Gastrocnemius medialis (tissue), 4 donors: ENCODE results near the gene INPP5A. TPM values are rescaled to one million over a fixed set of nuclear protein-coding genes. Genes with fewer than 3 reads are reported as not detected.
"Not testable (repeated sequence)": the region's sequence is repeated elsewhere in the genome, so short reads cannot be mapped to it uniquely, and the experiment has no call there.

Experiments used
- ATAC-seq, 2 donors: fragments of 150-250 bp; one replicate each; pipeline ENCODE4 v1.9.1; 2016
- DNase-seq, 2 donors: peaks; one replicate each; pipeline ENCODE4 v3.0.0-alpha.2; 2019
- H3K27ac ChIP-seq, 4 donors: fragments of 200-600 bp; sonication (generic); 1 replicate in 1 of 4; 2 replicates in 3 of 4; pipeline ENCODE4 v1.5.1; 2016 to 2018; ENCODE audit warnings: mild to moderate bottlenecking in 2 of 4, moderate library complexity in 1 of 4
- H3K27me3 ChIP-seq, 3 donors: fragments of 200-600 bp; sonication (generic) in 2 of 3; 1 replicate in 1 of 3; 2 replicates in 2 of 3; pipeline versions ENCODE4 v1.5.1 to v1.6.0; 2016 to 2019; ENCODE audit warnings: mild to moderate bottlenecking in 1 of 3, moderate library complexity in 1 of 3
- H3K36me3 ChIP-seq, 2 donors: fragments of 200-600 bp; sonication (generic) in 1 of 2; one replicate each; pipeline ENCODE4 v1.5.1; 2017 to 2018
- H3K4me1 ChIP-seq, 2 donors: fragments of 200-600 bp; sonication (generic) in 1 of 2; one replicate each; pipeline ENCODE4 v1.5.1; 2016 to 2017; ENCODE audit warnings: mild to moderate bottlenecking in 2 of 2
- H3K4me3 ChIP-seq, 4 donors: fragments of 200-600 bp; sonication (generic) in 3 of 4; 1 replicate in 1 of 4; 2 replicates in 3 of 4; pipeline ENCODE4 v1.5.1; 2016 to 2019; ENCODE audit warnings: mild to moderate bottlenecking in 2 of 4
- H3K9me3 ChIP-seq, 3 donors: fragments of 200-600 bp; sonication (generic) in 2 of 3; 1 replicate in 1 of 3; 2 replicates in 2 of 3; pipeline ENCODE4 v1.5.1; 2016 to 2019
- POLR2A ChIP-seq, 2 donors: fragments of 450-650 bp; IDR thresholded peaks; one replicate each; pipeline ENCODE4 v1.6.1; 2017; ENCODE audit warnings: antibody characterized with exemption in 2 of 2, mild to moderate bottlenecking in 2 of 2, moderate library complexity in 2 of 2
- in situ Hi-C, 4 donors: fragments of 200-750 bp; cut with MboI; loops; one replicate each; pipeline versions ENCODE4 v1.15.0 to v1.8.0; 2017; ENCODE audit warnings: low sequenced_read_pairs in 4 of 4
- intact Hi-C: fragments of 100-400 bp; cut with DNase I; formaldehyde crosslinking; loops from one replicate; pipeline ENCODE4 v1.15.1; 2023; ENCODE audit warnings: low total_unique reads
- total RNA-seq, 4 donors: library from RNA; depleted of rRNA; stranded (reverse); fragments of >200 nt; gene quantifications; one replicate each; pipeline versions ENCODE4 v1.1.0 to v1.2.3, GENCODE V29; 2016
- TF ChIP-seq, protein P1 (sequence below), 5 experiments: fragments of 450-650 bp in 3 of 5; fragments of 200-600 bp in 2 of 5; sonication (generic) in 2 of 5; IDR thresholded peaks in 4 of 5; conservative IDR thresholded peaks in 1 of 5; 1 replicate in 4 of 5; 2 replicates in 1 of 5; pipeline ENCODE4 v1.5.1; 2016 to 2019; ENCODE audit warnings: antibody characterized with exemption in 5 of 5, mild to moderate bottlenecking in 3 of 5, moderate library complexity in 3 of 5

Gene INPP5A
- total RNA-seq, 4 donors from 2014 or later, result 74.9 to 107 (median 92.4) TPM

DNA sequence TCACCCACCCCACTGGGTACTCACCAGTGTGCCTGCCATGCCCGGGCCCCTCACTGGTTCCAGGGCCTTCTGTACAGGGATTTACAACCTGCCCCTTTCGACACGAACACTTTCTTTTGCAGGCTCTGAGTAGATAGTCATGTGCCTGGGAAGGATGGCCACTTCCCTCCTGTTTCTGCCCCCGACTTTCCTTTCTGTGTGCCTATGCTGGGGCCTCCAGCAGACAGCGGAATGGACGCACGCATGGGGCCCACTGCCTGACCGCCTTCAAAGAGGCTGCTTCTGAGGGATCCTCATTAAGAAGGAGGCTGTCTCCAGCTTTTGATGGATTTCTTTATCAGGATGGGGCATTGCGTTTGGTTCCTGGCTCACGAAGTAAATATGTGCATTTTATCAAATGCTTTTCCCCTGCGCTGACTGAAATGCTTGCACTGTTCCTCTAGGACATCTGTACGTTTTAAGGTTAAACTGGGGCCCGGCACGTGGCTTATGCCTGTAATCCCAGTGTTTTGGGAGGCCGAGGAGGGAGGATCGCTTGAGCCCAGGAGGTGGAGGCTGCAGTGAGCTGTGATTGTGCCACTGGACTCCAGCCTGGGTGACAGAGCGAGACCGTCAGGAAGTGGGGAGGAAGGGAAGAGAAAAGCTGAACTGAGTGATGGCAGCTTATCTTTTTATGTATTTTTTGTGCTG is 277.7 kb downstream of the INPP5A start:
- DNase-seq, result no peak
- Histone ChIP-seq H3K36me3 (peaks cover 0 to 9% of the 10 kb centered on the region in 2 donors), H3K4me1 (no peaks in the 10 kb centered on the region), H3K27ac (no peak overlapping the region), H3K27me3 (no peaks in the 10 kb centered on the region), H3K9me3 (no peaks in the 10 kb centered on the region), H3K4me3 (no peak overlapping the region)
- in situ Hi-C loops, result no loop called here
- ATAC-seq, result no peak
- intact Hi-C loops, result no loop called here
- no peak for TF ChIP-seq POLR2A (IDR thresholded peaks at IDR 0.05)
- TF ChIP-seq, protein P1, sequence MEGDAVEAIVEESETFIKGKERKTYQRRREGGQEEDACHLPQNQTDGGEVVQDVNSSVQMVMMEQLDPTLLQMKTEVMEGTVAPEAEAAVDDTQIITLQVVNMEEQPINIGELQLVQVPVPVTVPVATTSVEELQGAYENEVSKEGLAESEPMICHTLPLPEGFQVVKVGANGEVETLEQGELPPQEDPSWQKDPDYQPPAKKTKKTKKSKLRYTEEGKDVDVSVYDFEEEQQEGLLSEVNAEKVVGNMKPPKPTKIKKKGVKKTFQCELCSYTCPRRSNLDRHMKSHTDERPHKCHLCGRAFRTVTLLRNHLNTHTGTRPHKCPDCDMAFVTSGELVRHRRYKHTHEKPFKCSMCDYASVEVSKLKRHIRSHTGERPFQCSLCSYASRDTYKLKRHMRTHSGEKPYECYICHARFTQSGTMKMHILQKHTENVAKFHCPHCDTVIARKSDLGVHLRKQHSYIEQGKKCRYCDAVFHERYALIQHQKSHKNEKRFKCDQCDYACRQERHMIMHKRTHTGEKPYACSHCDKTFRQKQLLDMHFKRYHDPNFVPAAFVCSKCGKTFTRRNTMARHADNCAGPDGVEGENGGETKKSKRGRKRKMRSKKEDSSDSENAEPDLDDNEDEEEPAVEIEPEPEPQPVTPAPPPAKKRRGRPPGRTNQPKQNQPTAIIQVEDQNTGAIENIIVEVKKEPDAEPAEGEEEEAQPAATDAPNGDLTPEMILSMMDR (IDR thresholded peaks at IDR 0.05 in 4 of 5, conservative IDR thresholded peaks at IDR 0.05 in 1 of 5), result no peak

DNA sequence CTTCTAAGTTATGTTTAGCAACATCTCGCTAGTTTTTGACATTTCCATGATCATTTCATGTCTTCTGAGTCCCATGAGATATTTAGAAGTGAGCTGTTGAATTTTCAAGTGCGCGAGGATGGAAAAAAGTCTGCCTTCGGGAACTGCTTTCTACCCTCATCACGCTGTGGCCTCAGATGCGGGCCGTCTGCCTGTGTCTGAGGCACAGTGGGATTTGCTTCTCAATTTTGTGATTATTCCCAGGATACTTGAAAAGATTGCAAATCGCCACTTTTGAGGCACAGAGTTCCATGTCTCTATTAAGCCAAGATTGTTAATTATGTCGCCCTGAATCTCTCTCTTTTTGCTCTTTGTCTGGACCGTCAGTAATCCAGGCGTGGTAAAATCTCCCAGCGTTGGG is 279.1 kb downstream of the INPP5A start:
- no peak for ATAC-seq
- TF ChIP-seq, protein P1 (IDR thresholded peaks at IDR 0.05 in 4 of 5, conservative IDR thresholded peaks at IDR 0.05 in 1 of 5), result no peak
- no peak for TF ChIP-seq POLR2A (IDR thresholded peaks at IDR 0.05)
- Histone ChIP-seq H3K9me3 (no peaks in the 10 kb centered on the region), H3K4me1 (no peaks in the 10 kb centered on the region), H3K27ac (no peak overlapping the region), H3K4me3 (no peak overlapping the region), H3K36me3 (peaks cover 0 to 9% of the 10 kb centered on the region in 2 donors), H3K27me3 (no peaks in the 10 kb centered on the region)
- intact Hi-C loops, result no loop called here
- in situ Hi-C loops, result no loop called here
- DNase-seq, result no peak

DNA sequence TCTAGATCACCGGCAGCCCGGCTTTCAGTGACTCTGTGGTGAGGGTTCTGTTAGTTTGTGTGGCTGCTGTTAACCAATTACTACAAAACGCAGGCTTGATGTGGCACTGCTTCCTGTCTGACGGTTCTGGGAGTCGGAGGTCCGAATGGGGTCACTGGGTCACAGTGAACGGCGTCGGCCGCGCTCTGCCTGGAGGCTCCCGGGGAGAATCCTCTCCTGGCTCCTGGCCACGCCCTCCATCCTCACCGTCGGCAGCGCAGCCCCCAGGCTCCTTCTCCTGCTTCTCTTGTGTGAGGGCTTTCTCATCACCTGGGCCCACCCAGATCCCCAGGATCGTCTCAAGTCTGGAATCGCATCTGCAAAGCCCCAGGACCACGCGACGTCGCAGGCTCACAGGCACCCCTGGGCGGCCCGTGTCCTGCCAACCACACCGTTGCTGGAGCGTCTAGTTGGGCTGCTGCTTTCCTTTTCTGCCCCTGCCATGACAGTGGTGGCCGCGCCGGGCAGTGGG is 280.2 kb downstream of the INPP5A start:
- Histone ChIP-seq H3K9me3 (no peaks in the 10 kb centered on the region), H3K36me3 (peaks cover 0 to 9% of the 10 kb centered on the region in 2 donors), H3K4me3 (no peak overlapping the region), H3K27ac (no peak overlapping the region), H3K27me3 (no peaks in the 10 kb centered on the region), H3K4me1 (no peaks in the 10 kb centered on the region)
- ATAC-seq (no peak), DNase-seq (no peak)
- in situ Hi-C loops (no loop called here), intact Hi-C loops (no loop called here)
- TF ChIP-seq, protein P1 (IDR thresholded peaks at IDR 0.05 in 4 of 5, conservative IDR thresholded peaks at IDR 0.05 in 1 of 5), result no peak

DNA sequence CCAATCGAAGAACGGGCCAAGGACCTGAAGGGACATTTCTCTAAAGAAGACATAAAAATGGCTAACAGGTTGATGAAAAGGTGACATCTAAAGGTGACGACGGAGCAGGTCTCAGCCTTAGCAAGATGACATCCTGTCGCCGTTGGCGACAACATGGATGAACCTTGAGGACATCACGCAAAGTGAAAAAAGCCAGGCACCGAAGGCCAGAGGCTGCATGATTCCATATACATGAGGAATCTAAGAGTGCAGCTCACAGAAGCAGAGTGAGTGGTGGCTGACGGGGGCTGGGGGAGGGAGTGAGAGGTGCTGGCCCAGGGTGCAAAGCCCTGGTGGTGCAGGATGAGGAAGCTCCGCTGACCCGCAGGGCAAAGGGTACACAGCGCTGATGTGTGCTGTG is 282.5 kb downstream of the INPP5A start:
- TF ChIP-seq POLR2A (IDR thresholded peaks at IDR 0.05), result no peak
- TF ChIP-seq, protein P1 (IDR thresholded peaks at IDR 0.05 in 4 of 5, conservative IDR thresholded peaks at IDR 0.05 in 1 of 5), result no peak
- DNase-seq, result no peak
- in situ Hi-C loops, result no loop called here
- no peak for ATAC-seq
- Histone ChIP-seq H3K9me3 (no peaks in the 10 kb centered on the region), H3K36me3 (peaks cover 0 to 9% of the 10 kb centered on the region in 2 donors), H3K27ac (no peak overlapping the region), H3K4me3 (no peak overlapping the region), H3K27me3 (no peaks in the 10 kb centered on the region), H3K4me1 (no peaks in the 10 kb centered on the region)
- intact Hi-C loops, result no loop called here

DNA sequence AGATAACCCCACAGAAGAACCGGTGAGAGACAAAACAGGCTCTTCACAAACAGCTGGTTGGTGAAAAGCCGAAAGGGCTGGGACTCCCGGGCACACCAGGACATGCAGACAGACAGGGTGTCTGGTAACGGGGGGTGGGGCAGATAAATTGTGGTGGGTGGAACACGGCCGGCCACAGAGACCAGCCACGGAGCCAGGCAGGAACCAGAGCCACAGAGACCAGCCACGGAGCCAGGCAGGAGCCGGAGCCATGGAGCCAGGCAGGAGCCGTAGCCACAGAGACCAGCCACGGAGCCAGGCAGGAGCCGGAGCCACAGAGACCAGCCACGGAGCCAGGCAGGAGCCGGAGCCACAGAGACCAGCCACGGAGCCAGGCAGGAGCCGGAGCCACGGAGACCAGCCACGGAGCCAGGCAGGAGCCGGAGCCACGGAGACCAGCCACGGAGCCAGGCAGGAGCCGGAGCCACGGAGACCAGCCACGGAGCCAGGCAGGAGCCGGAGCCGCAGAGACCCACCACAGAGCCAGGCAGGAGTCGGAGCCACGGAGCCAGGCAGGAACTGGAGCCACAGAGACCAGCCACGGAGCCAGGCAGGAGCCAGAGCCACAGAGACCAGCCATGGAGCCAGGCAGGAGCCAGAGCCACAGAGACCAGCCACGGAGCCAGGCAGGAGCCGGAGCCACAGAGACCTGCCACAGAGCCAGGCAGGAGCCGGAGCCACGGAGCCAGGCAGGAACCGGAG is 288.4 kb downstream of the INPP5A start:
- H3K36me3 ChIP-seq, H3K4me1 ChIP-seq, intact Hi-C loops, H3K4me3 ChIP-seq, in situ Hi-C loops, H3K27me3 ChIP-seq, H3K9me3 ChIP-seq, ATAC-seq, DNase-seq, H3K27ac ChIP-seq: not testable (repeated sequence)
